OCI-LY7 (cell line): ENCODE results near the gene UGT1A9. TPM values are rescaled to one million over a fixed set of nuclear protein-coding genes. Genes with fewer than 3 reads are reported as not detected.
A peak's percentile ranks its signal among the peaks of the same experiment; 100 is the strongest.

Experiments used
- BruUV-seq: library from RNA; stranded (reverse); fragments of 400-500 nt; replicated peaks from 2 replicates; lab custom pipeline; 2021; lab: Mats Ljungman, UMichigan
- CTCF ChIA-PET: fragments of 300-600 bp; sonication (Branson Sonifier 250); formaldehyde crosslinking; loops from one replicate; lab custom pipeline; 2022; ENCODE audit warnings: antibody characterized with exemption; ENCODE audit not compliant: unreplicated experiment; lab: Charles Lee
- POLR2A ChIA-PET: fragments of 300-600 bp; sonication (Branson Sonifier 250); formaldehyde crosslinking; loops from one replicate; lab custom pipeline; 2022; ENCODE audit warnings: antibody characterized with exemption; lab: Charles Lee
- DNase-seq: peaks from one replicate; pipeline ENCODE4 v3.0.0-alpha.2; 2015; ENCODE audit warnings: low spot score
- H2AFZ ChIP-seq: fragments of 200-600 bp; sonication (generic), shearing (Covaris generic); 2 replicates; pipeline ENCODE4 v1.6.1; 2014; ENCODE audit warnings: mild to moderate bottlenecking, antibody characterized with exemption, low read length, moderate library complexity
- H3K27ac ChIP-seq: fragments of 200-600 bp; sonication (generic); 2 replicates; pipeline ENCODE4 v1.5.1; 2014; ENCODE audit warnings: mixed run types, low read depth, mild to moderate bottlenecking, moderate library complexity, low read length, inconsistent platforms; ENCODE audit not compliant: poor library complexity, severe bottlenecking
- H3K36me3 ChIP-seq: fragments of 200-600 bp; sonication (generic); 2 replicates; pipeline ENCODE4 v1.6.1; 2014; ENCODE audit warnings: mild to moderate bottlenecking, antibody characterized with exemption, low read length, moderate library complexity, mixed read lengths; ENCODE audit not compliant: insufficient read depth
- H3K4me1 ChIP-seq: fragments of 200-600 bp; sonication (generic); 2 replicates; pipeline ENCODE4 v1.5.1; 2014; ENCODE audit warnings: mild to moderate bottlenecking, low read length; ENCODE audit not compliant: insufficient read depth, poor library complexity, severe bottlenecking
- H3K4me2 ChIP-seq: fragments of 200-600 bp; sonication (generic); 2 replicates; pipeline ENCODE4 v1.6.1; 2014; ENCODE audit warnings: mild to moderate bottlenecking, low read length
- H3K4me3 ChIP-seq: fragments of 200-600 bp; sonication (generic); 2 replicates; pipeline ENCODE4 v1.5.1; 2014; ENCODE audit warnings: mild to moderate bottlenecking, low read depth, low read length; ENCODE audit not compliant: poor library complexity, severe bottlenecking
- H3K79me2 ChIP-seq: fragments of 200-600 bp; sonication (generic); 2 replicates; pipeline ENCODE4 v1.6.1; 2016; ENCODE audit warnings: low read depth, mild to moderate bottlenecking, low read length, moderate library complexity, mixed read lengths; ENCODE audit not compliant: insufficient read depth
- H3K9me2 ChIP-seq: fragments of 200-600 bp; sonication (generic); 2 replicates; pipeline ENCODE4 v1.6.1; 2016; ENCODE audit warnings: mild to moderate bottlenecking, low read length, mixed read lengths; ENCODE audit not compliant: insufficient read depth
- H3K9me3 ChIP-seq: fragments of 200-600 bp; sonication (generic); 2 replicates; pipeline ENCODE4 v1.6.1; 2014; ENCODE audit warnings: mild to moderate bottlenecking, mixed run types, low read length, mixed read lengths
- H4K20me1 ChIP-seq: fragments of 200-600 bp; sonication (generic); 2 replicates; pipeline ENCODE4 v1.6.1; 2014; ENCODE audit warnings: mild to moderate bottlenecking, antibody characterized with exemption, low read length, moderate library complexity, mixed read lengths; ENCODE audit not compliant: insufficient read depth
- EZH2phosphoT487 ChIP-seq: fragments of 200-600 bp; sonication (generic); IDR thresholded peaks from 2 replicates; pipeline ENCODE4 v1.6.1; 2018; ENCODE audit warnings: low read depth, borderline replicate concordance, mild to moderate bottlenecking, mixed run types, antibody characterized with exemption, low read length, moderate library complexity, mixed read lengths
- intact Hi-C: fragments of 100-400 bp; cut with micrococcal nuclease; formaldehyde crosslinking; loops from one replicate; pipeline ENCODE4 v1.10.0; 2022; ENCODE audit not compliant: unreplicated experiment
- total RNA-seq, 2 experiments: library from RNA; depleted of rRNA in 1 of 2; stranded (reverse); fragments of >200 nt in 1 of 2; shearing (Covaris generic) in 1 of 2; gene quantifications; 2 replicates each; pipeline ENCODE4 v1.2.3, GENCODE V29; 2014 to 2022
- TF ChIP-seq, protein P1 (sequence below): fragments of 200-600 bp; sonication (generic); conservative IDR thresholded peaks from 2 replicates; pipeline ENCODE4 v1.5.1; 2014; ENCODE audit warnings: mild to moderate bottlenecking, antibody characterized with exemption, low read length, moderate library complexity, mixed read lengths

UGT1A9 gene
- total RNA-seq, 2 experiments from 2014 or later, result not detected

GRCh38 chr2:233672886-233673285, 1.2 kb downstream of the UGT1A9 start:
- Histone ChIP-seq H3K4me1 (no peaks in the 10 kb centered on the region), H3K9me2 (peaks cover 3% of the 10 kb centered on the region; the same call in 1 of the 2 replicates), H3K4me3 (no peak overlapping the region), H3K4me2 (no peak overlapping the region), H3K9me3 (no peaks in the 10 kb centered on the region), H3K36me3 (no peaks in the 10 kb centered on the region), H3K79me2 (no peaks in the 10 kb centered on the region), H3K27ac (no peak overlapping the region), H2AFZ (no peak overlapping the region), H4K20me1 (no peaks in the 10 kb centered on the region)
- TF ChIP-seq, protein P1, sequence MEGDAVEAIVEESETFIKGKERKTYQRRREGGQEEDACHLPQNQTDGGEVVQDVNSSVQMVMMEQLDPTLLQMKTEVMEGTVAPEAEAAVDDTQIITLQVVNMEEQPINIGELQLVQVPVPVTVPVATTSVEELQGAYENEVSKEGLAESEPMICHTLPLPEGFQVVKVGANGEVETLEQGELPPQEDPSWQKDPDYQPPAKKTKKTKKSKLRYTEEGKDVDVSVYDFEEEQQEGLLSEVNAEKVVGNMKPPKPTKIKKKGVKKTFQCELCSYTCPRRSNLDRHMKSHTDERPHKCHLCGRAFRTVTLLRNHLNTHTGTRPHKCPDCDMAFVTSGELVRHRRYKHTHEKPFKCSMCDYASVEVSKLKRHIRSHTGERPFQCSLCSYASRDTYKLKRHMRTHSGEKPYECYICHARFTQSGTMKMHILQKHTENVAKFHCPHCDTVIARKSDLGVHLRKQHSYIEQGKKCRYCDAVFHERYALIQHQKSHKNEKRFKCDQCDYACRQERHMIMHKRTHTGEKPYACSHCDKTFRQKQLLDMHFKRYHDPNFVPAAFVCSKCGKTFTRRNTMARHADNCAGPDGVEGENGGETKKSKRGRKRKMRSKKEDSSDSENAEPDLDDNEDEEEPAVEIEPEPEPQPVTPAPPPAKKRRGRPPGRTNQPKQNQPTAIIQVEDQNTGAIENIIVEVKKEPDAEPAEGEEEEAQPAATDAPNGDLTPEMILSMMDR, result no peak
- no peak for TF ChIP-seq EZH2phosphoT487
- intact Hi-C loops, result no loop called here
- ChIA-PET CTCF (no interaction called here), POLR2A (no interaction called here)
- BruUV-seq, result no TSS peak
- DNase-seq, result no peak

- H3K9me3 ChIP-seq, result no peaks in the 10 kb centered on the region
- no peak overlapping the region for H3K27ac ChIP-seq
- H3K36me3 ChIP-seq, result no peaks in the 10 kb centered on the region
- H4K20me1 ChIP-seq, result no peaks in the 10 kb centered on the region
- ChIA-PET CTCF (no interaction called here), POLR2A (no interaction called here)
- no peaks in the 10 kb centered on the region for H3K79me2 ChIP-seq
- no peak overlapping the region for H3K4me3 ChIP-seq
- no peak for TF ChIP-seq EZH2phosphoT487
- TF ChIP-seq, protein P1, result no peak
- H3K4me1 ChIP-seq, result no peaks in the 10 kb centered on the region
- no peak overlapping the region for H2AFZ ChIP-seq
- H3K4me2 ChIP-seq, result no peak overlapping the region
- intact Hi-C loops, result no loop called here
- DNase-seq, result no peak
- no TSS peak for BruUV-seq
- no peaks in the 10 kb centered on the region for H3K9me2 ChIP-seq
Observed at GRCh38 chr2:233673896-233674295, 2.2 kb downstream of the UGT1A9 start.

- no peaks in the 10 kb centered on the region for H3K36me3 ChIP-seq
- H3K9me2 ChIP-seq, result no peaks in the 10 kb centered on the region
- H4K20me1 ChIP-seq, result no peaks in the 10 kb centered on the region
- CTCF ChIA-PET, result no interaction called here
- BruUV-seq, result no TSS peak
- TF ChIP-seq, protein P1, result peak; percentile 56; the same call in 1 of the 2 replicates
- TF ChIP-seq EZH2phosphoT487, result no peak
- no peak overlapping the region for H3K4me3 ChIP-seq
- no peak overlapping the region for H2AFZ ChIP-seq
- POLR2A ChIA-PET, result no interaction called here
- DNase-seq, result peak; percentile 13
- no peak overlapping the region for H3K27ac ChIP-seq
- H3K79me2 ChIP-seq, result no peaks in the 10 kb centered on the region
- H3K4me1 ChIP-seq, result no peaks in the 10 kb centered on the region
- no peaks in the 10 kb centered on the region for H3K9me3 ChIP-seq
- intact Hi-C loops, result no loop called here
- H3K4me2 ChIP-seq, result no peak overlapping the region
Observed at GRCh38 chr2:233674314-233674713, 2.6 kb downstream of the UGT1A9 start.
